Endothelial cell (in vitro differentiated cells): ENCODE data around the gene RASA3. TPM values are rescaled to one million over a fixed set of nuclear protein-coding genes. Genes with fewer than 3 reads are reported as not detected.
"Not testable (repeated sequence)": the region's sequence is repeated elsewhere in the genome, so short reads cannot be mapped to it uniquely, and the experiment has no call there.

ENCODE experiments used
- DNase-seq: peaks from one replicate; pipeline ENCODE4 v3.0.0; 2021; ENCODE audit warnings: low spot score
- H3K27ac Mint-ChIP-seq: one replicate; pipeline ENCODE4 v1.8.0; 2021; ENCODE audit warnings: mixed read lengths, inconsistent platforms; ENCODE audit not compliant: unreplicated experiment
- H3K27me3 Mint-ChIP-seq: one replicate; pipeline ENCODE4 v1.8.0; 2021; ENCODE audit warnings: mild to moderate bottlenecking, moderate library complexity, mixed read lengths, inconsistent platforms; ENCODE audit not compliant: unreplicated experiment
- H3K36me3 Mint-ChIP-seq: one replicate; pipeline ENCODE4 v1.8.0; 2021; ENCODE audit warnings: mild to moderate bottlenecking, low read depth, mixed read lengths, inconsistent platforms; ENCODE audit not compliant: unreplicated experiment
- H3K4me1 Mint-ChIP-seq: one replicate; pipeline ENCODE4 v1.8.0; 2021; ENCODE audit warnings: mild to moderate bottlenecking, mixed read lengths, inconsistent platforms; ENCODE audit not compliant: unreplicated experiment
- H3K4me3 Mint-ChIP-seq: one replicate; pipeline ENCODE4 v1.8.0; 2021; ENCODE audit warnings: mild to moderate bottlenecking, mixed read lengths, inconsistent platforms; ENCODE audit not compliant: unreplicated experiment
- H3K9me3 Mint-ChIP-seq: one replicate; pipeline ENCODE4 v1.8.0; 2021; ENCODE audit warnings: mixed read lengths, inconsistent platforms; ENCODE audit not compliant: unreplicated experiment
- total RNA-seq: library from RNA; stranded (reverse); fragmentation: NEBNext Ultra II Directional; extraction: Animal tissue kit (Norgen Biotek cat#: 25700); gene quantifications from one replicate; pipeline ENCODE4 v1.2.1, GENCODE V29; 2021; ENCODE audit not compliant: unreplicated experiment
- TF ChIP-seq, protein P1 (sequence below): fragments of 200-600 bp; sonication (generic); IDR thresholded peaks from one replicate; pipeline ENCODE4 v1.5.0; 2021; ENCODE audit warnings: antibody characterized with exemption; ENCODE audit not compliant: unreplicated experiment

The RASA3 gene
- total RNA-seq, 1 donor from 2014 or later, result 34.0 TPM

DNA sequence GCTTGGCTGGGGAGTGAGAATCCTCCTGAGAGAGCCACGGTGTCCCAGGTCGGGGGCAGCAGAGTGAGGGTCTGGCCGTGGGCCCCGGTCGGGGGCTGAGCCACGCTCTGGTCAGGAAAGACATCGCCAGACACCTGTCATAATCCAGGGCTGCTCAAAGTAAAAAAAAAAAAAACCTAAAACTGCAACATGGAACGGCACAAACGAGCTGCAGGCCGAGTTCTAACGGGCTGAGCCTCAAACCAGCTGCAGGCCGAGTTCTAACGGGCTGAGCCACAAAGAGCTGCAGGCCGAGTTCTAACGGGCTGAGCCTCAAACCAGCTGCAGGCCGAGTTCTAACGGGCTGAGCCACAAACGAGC is 21.6 kb downstream of the RASA3 start:
- Mint-ChIP-seq H3K4me3 (peak overlapping the region; percentile 47), H3K4me1 (peaks cover 75% of the 10 kb centered on the region), H3K36me3 (peaks cover 30% of the 10 kb centered on the region), H3K27me3 (peaks cover 27% of the 10 kb centered on the region)
- DNase-seq, H3K9me3 Mint-ChIP-seq, H3K27ac Mint-ChIP-seq: not testable (repeated sequence)
- TF ChIP-seq, protein P1, sequence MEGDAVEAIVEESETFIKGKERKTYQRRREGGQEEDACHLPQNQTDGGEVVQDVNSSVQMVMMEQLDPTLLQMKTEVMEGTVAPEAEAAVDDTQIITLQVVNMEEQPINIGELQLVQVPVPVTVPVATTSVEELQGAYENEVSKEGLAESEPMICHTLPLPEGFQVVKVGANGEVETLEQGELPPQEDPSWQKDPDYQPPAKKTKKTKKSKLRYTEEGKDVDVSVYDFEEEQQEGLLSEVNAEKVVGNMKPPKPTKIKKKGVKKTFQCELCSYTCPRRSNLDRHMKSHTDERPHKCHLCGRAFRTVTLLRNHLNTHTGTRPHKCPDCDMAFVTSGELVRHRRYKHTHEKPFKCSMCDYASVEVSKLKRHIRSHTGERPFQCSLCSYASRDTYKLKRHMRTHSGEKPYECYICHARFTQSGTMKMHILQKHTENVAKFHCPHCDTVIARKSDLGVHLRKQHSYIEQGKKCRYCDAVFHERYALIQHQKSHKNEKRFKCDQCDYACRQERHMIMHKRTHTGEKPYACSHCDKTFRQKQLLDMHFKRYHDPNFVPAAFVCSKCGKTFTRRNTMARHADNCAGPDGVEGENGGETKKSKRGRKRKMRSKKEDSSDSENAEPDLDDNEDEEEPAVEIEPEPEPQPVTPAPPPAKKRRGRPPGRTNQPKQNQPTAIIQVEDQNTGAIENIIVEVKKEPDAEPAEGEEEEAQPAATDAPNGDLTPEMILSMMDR, result peak; percentile 5

DNA sequence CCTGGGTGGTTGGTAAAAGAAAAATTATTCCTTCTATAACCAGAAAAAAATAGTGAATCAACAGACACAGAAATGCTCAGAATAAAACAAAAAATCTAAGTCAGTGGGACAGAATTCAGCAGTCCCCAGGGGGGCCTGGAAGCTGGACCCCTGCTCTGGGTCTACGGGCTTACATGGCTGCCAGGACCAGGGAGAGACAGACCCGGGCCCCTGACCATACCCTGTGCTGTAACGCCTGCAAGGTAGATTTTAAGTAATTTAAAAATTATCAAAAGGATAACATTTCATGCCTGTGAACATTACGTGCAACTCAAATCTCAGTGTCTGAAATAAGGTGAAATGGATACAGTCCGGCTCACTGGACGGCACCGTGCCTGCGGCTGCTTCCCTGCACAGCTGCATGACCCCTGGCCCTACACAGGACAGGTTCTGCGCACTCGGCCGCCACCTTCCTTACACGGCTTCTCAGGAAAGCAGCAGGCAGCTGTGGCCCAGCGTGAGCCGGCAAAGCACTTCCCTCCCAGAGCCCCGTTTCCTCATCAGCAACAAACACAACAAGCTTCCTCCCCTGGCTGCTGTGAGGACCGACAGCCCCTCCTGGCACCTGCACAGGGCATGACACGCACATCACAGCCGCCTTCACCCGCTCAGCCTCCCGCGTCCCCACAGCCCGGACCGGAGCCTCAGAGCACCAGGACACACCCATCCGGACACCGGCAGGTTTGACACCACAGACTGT is 22.2 kb downstream of the RASA3 start:
- Mint-ChIP-seq H3K36me3 (peaks cover 26% of the 10 kb centered on the region), H3K9me3 (no peaks in the 10 kb centered on the region), H3K4me1 (peaks cover 74% of the 10 kb centered on the region), H3K27ac (peak overlapping the region; percentile 57), H3K4me3 (peak overlapping the region; percentile 47), H3K27me3 (peaks cover 28% of the 10 kb centered on the region)
- DNase-seq, result peak; percentile 74
- TF ChIP-seq, protein P1, result peak; percentile 16

DNA sequence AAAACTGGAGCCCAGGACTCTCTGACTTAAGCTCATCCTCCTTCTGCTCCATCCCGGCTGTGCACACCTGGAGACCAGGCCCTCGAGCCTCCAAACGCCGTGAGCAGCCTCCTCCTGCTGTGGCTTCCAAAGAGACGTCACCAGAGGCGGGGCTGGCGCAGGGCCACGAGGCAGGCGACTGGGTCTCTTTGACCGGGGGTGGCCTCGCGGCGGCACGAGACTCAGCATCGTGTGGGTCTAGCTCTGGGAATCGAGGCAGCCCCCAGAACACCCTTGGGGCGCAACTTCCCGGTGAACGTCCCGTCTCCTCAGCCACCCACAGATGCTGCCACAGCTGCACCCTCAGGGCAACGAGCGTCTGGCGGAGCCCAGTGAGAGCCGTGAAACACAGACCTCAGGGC is 22.8 kb downstream of the RASA3 start:
- TF ChIP-seq, protein P1, result no peak
- peak overlapping the region; percentile 30 for H3K27ac Mint-ChIP-seq
- H3K36me3 Mint-ChIP-seq, result peaks cover 24% of the 10 kb centered on the region
- no peak overlapping the region for H3K4me3 Mint-ChIP-seq
- H3K9me3 Mint-ChIP-seq, result no peaks in the 10 kb centered on the region
- no peak for DNase-seq
- H3K27me3 Mint-ChIP-seq, result peaks cover 28% of the 10 kb centered on the region
- peaks cover 72% of the 10 kb centered on the region for H3K4me1 Mint-ChIP-seq

DNA sequence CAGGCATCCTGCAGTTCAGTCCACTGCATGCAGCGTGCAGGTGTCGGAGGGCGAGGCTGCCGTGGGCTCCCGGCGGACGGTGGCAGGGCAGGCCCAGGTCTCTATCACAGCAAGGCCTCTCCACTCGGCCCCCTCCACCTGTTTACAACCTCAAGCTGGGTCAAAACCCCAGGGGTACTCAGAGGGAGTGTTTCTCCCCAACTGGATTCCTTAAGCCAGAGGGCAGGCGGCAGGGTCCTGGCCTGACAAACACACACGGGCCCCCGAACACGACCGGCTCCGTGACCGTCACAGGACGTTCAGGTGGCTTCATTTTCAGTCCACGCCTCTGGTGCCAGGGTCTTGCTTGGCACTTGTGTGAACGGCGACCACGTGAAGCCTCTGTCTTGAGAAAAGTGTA is 23.5 kb downstream of the RASA3 start:
- H3K4me3 Mint-ChIP-seq, result no peak overlapping the region
- DNase-seq, result no peak
- TF ChIP-seq, protein P1, result no peak
- peaks cover 18% of the 10 kb centered on the region for H3K36me3 Mint-ChIP-seq
- no peaks in the 10 kb centered on the region for H3K9me3 Mint-ChIP-seq
- peak overlapping the region; percentile 61 for H3K27ac Mint-ChIP-seq
- H3K4me1 Mint-ChIP-seq, result peaks cover 66% of the 10 kb centered on the region
- H3K27me3 Mint-ChIP-seq, result peaks cover 21% of the 10 kb centered on the region

DNA sequence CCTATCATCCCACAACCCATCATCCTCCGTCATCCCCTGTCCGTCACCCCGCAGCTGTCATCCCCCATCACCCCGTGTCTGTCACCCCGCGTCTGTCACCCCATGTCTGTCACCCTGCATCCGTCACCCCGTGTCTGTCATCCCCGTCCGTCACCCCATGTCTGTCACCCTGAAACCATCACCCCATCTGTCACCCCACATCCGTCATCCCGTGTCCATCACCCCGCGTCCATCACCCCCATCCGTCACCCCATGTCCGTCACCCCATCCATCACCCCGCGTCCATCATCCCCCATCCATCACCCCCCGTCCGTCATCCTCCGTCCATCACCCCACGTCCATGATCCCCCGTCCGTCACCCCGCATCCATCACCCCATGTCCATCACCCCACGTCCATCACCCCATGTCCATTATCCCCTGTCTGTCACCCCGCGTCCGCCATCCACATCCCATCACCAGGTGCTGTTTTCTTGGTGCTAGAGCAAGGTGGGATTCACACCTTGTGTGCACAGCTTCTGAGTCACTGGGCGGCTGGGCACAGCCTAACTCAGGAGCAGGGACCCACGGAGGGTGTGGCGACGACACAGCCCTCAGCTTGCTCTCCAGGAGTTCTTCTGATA is 24.2 kb downstream of the RASA3 start:
- H3K4me1 Mint-ChIP-seq, result peaks cover 65% of the 10 kb centered on the region
- TF ChIP-seq, protein P1, result no peak
- no peak overlapping the region for H3K4me3 Mint-ChIP-seq
- H3K9me3 Mint-ChIP-seq, result no peaks in the 10 kb centered on the region
- H3K36me3 Mint-ChIP-seq, result peaks cover 16% of the 10 kb centered on the region
- H3K27me3 Mint-ChIP-seq, result peaks cover 20% of the 10 kb centered on the region
- no peak for DNase-seq
- peak overlapping the region; percentile 74 for H3K27ac Mint-ChIP-seq
